ENCODE results near the gene CD200.
"Not testable (repeated sequence)": the region's sequence is repeated elsewhere in the genome, so short reads cannot be mapped to it uniquely, and the experiment has no call there.

Gene CD200

GRCh38 chr3:112376992-112377391 is 44.0 kb downstream of the CD200 start:
- no peaks in the 10 kb centered on the region for H4K20me1 ChIP-seq (ENCODE audit: insufficient read depth, low read length)
- no peaks in the 10 kb centered on the region for H3K9me3 ChIP-seq (replicated peaks; ENCODE audit: insufficient read depth, low read length)
- no peaks in the 10 kb centered on the region for H3F3A ChIP-seq (ENCODE audit: insufficient read depth, low read length)
- no peak overlapping the region for H2AFZ ChIP-seq (ENCODE audit: low read length)
- no peak for DNase-seq
- no peak overlapping the region for H3K9ac ChIP-seq (ENCODE audit: low read length)
- no peaks in the 10 kb centered on the region for H3K27me3 ChIP-seq (replicated peaks; ENCODE audit: insufficient read depth, low read length)
- H3K36me3 ChIP-seq (replicated peaks; ENCODE audit: insufficient read depth, low read length): no peaks in the 10 kb centered on the region
- 0 out of 2 replicates have a peak overlapping the region, but pooled peaks have one; percentile 12 for H3K4me2 ChIP-seq (ENCODE audit: low read depth, low read length)
- no peak overlapping the region for H3K27ac ChIP-seq (ENCODE audit: low read length)
- H3K4me1 ChIP-seq (ENCODE audit: low read length): peaks cover 15% of the 10 kb centered on the region
- no peak overlapping the region for H3K4me3 ChIP-seq (ENCODE audit: low read length)
- H3K9me2 ChIP-seq (replicated peaks; ENCODE audit: insufficient read depth, low read length): no peaks in the 10 kb centered on the region
- no peak for TF ChIP-seq EZH2phosphoT487 (IDR thresholded peaks at IDR 0.05; ENCODE audit: low read length)
- no peak for TF ChIP-seq CTCF (IDR thresholded peaks at IDR 0.05; ENCODE audit: low read length)
- TF ChIP-seq EZH2 (optimal IDR thresholded peaks at IDR 0.05; ENCODE audit: low read depth, low read length): no peak
- no peaks in the 10 kb centered on the region for H3K79me2 ChIP-seq (ENCODE audit: low read length)

- no peaks in the 10 kb centered on the region for H3K36me3 ChIP-seq (replicated peaks; ENCODE audit: insufficient read depth, low read length)
- H3K27me3 ChIP-seq (replicated peaks; ENCODE audit: insufficient read depth, low read length): no peaks in the 10 kb centered on the region
- no peaks in the 10 kb centered on the region for H3K79me2 ChIP-seq (ENCODE audit: low read length)
- no peaks in the 10 kb centered on the region for H4K20me1 ChIP-seq (ENCODE audit: insufficient read depth, low read length)
- no peak overlapping the region for H3K4me3 ChIP-seq (ENCODE audit: low read length)
- H2AFZ ChIP-seq (ENCODE audit: low read length): 0 out of 2 replicates have a peak overlapping the region, but pooled peaks have one; percentile 5
- no peaks in the 10 kb centered on the region for H3K9me2 ChIP-seq (replicated peaks; ENCODE audit: insufficient read depth, low read length)
- no peak overlapping the region for H3K9ac ChIP-seq (ENCODE audit: low read length)
- H3K4me1 ChIP-seq (ENCODE audit: low read length): peaks cover 15% of the 10 kb centered on the region
- no peak overlapping the region; the same call in 1 of the 2 replicates for H3K27ac ChIP-seq (ENCODE audit: low read length)
- no peaks in the 10 kb centered on the region for H3F3A ChIP-seq (ENCODE audit: insufficient read depth, low read length)
- H3K4me2 ChIP-seq (ENCODE audit: low read depth, low read length): peak overlapping the region; percentile 12; the same call in 1 of the 2 replicates
- H3K9me3 ChIP-seq (replicated peaks; ENCODE audit: insufficient read depth, low read length): no peaks in the 10 kb centered on the region
- TF ChIP-seq EZH2 (optimal IDR thresholded peaks at IDR 0.05; ENCODE audit: low read depth, low read length) (no peak), CTCF (IDR thresholded peaks at IDR 0.05; ENCODE audit: low read length) (no peak), EZH2phosphoT487 (IDR thresholded peaks at IDR 0.05; ENCODE audit: low read length) (no peak)
- DNase-seq: no peak
Observed at GRCh38 chr3:112377568-112378071, 44.7 kb downstream of the CD200 start.

GRCh38 chr3:112378347-112378746 is 45.4 kb downstream of the CD200 start:
- not testable (repeated sequence) for H3K9me2 ChIP-seq (replicated peaks; ENCODE audit: insufficient read depth, low read length); H3K9ac ChIP-seq (ENCODE audit: low read length); H3K27ac ChIP-seq (ENCODE audit: low read length); H4K20me1 ChIP-seq (ENCODE audit: insufficient read depth, low read length); H3K27me3 ChIP-seq (replicated peaks; ENCODE audit: insufficient read depth, low read length); H2AFZ ChIP-seq (ENCODE audit: low read length); H3K36me3 ChIP-seq (replicated peaks; ENCODE audit: insufficient read depth, low read length); DNase-seq; H3K4me3 ChIP-seq (ENCODE audit: low read length); H3K9me3 ChIP-seq (replicated peaks; ENCODE audit: insufficient read depth, low read length); H3K79me2 ChIP-seq (ENCODE audit: low read length); H3K4me2 ChIP-seq (ENCODE audit: low read depth, low read length); H3F3A ChIP-seq (ENCODE audit: insufficient read depth, low read length)
- H3K4me1 ChIP-seq (ENCODE audit: low read length): peaks cover 15% of the 10 kb centered on the region

GRCh38 chr3:112379020-112379690 is 46.2 kb downstream of the CD200 start:
- H3K4me3 ChIP-seq (ENCODE audit: low read length): no peak overlapping the region
- TF ChIP-seq EZH2 (optimal IDR thresholded peaks at IDR 0.05; ENCODE audit: low read depth, low read length) (no peak), EZH2phosphoT487 (IDR thresholded peaks at IDR 0.05; ENCODE audit: low read length) (no peak), CTCF (IDR thresholded peaks at IDR 0.05; ENCODE audit: low read length) (no peak)
- no peak overlapping the region for H2AFZ ChIP-seq (ENCODE audit: low read length)
- H3K27ac ChIP-seq (ENCODE audit: low read length): no peak overlapping the region
- no peaks in the 10 kb centered on the region for H3K79me2 ChIP-seq (ENCODE audit: low read length)
- no peaks in the 10 kb centered on the region for H3K36me3 ChIP-seq (replicated peaks; ENCODE audit: insufficient read depth, low read length)
- peaks cover 15% of the 10 kb centered on the region for H3K4me1 ChIP-seq (ENCODE audit: low read length)
- no peak overlapping the region for H3K9ac ChIP-seq (ENCODE audit: low read length)
- no peaks in the 10 kb centered on the region for H3K9me3 ChIP-seq (replicated peaks; ENCODE audit: insufficient read depth, low read length)
- DNase-seq: no peak
- no peaks in the 10 kb centered on the region for H4K20me1 ChIP-seq (ENCODE audit: insufficient read depth, low read length)
- H3K9me2 ChIP-seq (replicated peaks; ENCODE audit: insufficient read depth, low read length): no peaks in the 10 kb centered on the region
- no peaks in the 10 kb centered on the region for H3K27me3 ChIP-seq (replicated peaks; ENCODE audit: insufficient read depth, low read length)
- no peaks in the 10 kb centered on the region for H3F3A ChIP-seq (ENCODE audit: insufficient read depth, low read length)
- no peak overlapping the region for H3K4me2 ChIP-seq (ENCODE audit: low read depth, low read length)
